Osteocyte (in vitro differentiated cells): Measurements from ENCODE around the gene SRRM5. TPM values are rescaled to one million over a fixed set of nuclear protein-coding genes. Genes with fewer than 3 reads are reported as not detected.

Experiments used
- DNase-seq: peaks from one replicate; pipeline ENCODE4 v3.0.0; 2021; ENCODE audit warnings: mixed read lengths; ENCODE audit not compliant: unreplicated experiment; ENCODE audit errors: extremely low spot score
- H3K27ac Mint-ChIP-seq: one replicate; pipeline ENCODE4 v1.8.0; 2021; ENCODE audit warnings: mild to moderate bottlenecking, mixed read lengths; ENCODE audit not compliant: unreplicated experiment
- H3K27me3 Mint-ChIP-seq: one replicate; pipeline ENCODE4 v1.8.0; 2021; ENCODE audit warnings: mixed read lengths; ENCODE audit not compliant: unreplicated experiment
- H3K36me3 Mint-ChIP-seq: one replicate; pipeline ENCODE4 v1.8.0; 2021; ENCODE audit warnings: mixed read lengths; ENCODE audit not compliant: unreplicated experiment
- H3K4me1 Mint-ChIP-seq: one replicate; pipeline ENCODE4 v1.8.0; 2021; ENCODE audit warnings: mixed read lengths; ENCODE audit not compliant: unreplicated experiment
- H3K4me3 Mint-ChIP-seq: one replicate; pipeline ENCODE4 v1.8.0; 2021; ENCODE audit warnings: mild to moderate bottlenecking, moderate library complexity, mixed read lengths; ENCODE audit not compliant: unreplicated experiment
- H3K9me3 Mint-ChIP-seq: one replicate; pipeline ENCODE4 v1.8.0; 2021; ENCODE audit warnings: mixed read lengths; ENCODE audit not compliant: unreplicated experiment
- total RNA-seq: library from RNA; stranded (reverse); gene quantifications from 2 replicates; pipeline ENCODE4 v1.2.1, GENCODE V29; 2021
- TF ChIP-seq, protein P1 (sequence below): fragments of 200-600 bp; sonication (generic); IDR thresholded peaks from 2 replicates; pipeline ENCODE4 v1.5.0; 2021; ENCODE audit warnings: antibody characterized with exemption, mild to moderate bottlenecking, moderate library complexity

SRRM5 gene
- total RNA-seq, 1 donor from 2014 or later: 0.35 TPM

DNA sequence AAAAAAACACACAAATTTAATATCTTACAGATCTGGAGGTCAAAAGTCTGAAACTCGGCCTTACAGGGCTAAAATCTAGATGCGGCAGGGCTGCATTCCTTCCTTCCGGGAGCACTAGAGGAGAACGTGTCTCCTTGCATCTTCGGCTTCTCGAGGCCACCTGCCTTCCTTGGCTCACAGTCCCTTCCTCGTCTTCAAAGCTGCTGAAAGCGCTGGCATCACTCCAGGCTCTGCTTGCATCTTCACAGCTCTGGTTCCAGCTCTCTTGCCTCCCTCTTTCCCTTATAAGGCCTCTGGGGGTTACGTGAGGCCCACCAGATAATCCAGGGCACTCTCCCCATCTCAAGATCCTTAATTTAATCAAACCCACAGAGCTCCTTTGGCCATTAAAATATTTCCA, 47.1 kb upstream of the SRRM5 start:
- Mint-ChIP-seq H3K4me3 (no peak overlapping the region), H3K27me3 (no peaks in the 10 kb centered on the region), H3K9me3 (no peaks in the 10 kb centered on the region), H3K4me1 (peaks cover 16% of the 10 kb centered on the region), H3K36me3 (peaks cover 9% of the 10 kb centered on the region), H3K27ac (no peak overlapping the region)
- DNase-seq: no peak
- TF ChIP-seq, protein P1, sequence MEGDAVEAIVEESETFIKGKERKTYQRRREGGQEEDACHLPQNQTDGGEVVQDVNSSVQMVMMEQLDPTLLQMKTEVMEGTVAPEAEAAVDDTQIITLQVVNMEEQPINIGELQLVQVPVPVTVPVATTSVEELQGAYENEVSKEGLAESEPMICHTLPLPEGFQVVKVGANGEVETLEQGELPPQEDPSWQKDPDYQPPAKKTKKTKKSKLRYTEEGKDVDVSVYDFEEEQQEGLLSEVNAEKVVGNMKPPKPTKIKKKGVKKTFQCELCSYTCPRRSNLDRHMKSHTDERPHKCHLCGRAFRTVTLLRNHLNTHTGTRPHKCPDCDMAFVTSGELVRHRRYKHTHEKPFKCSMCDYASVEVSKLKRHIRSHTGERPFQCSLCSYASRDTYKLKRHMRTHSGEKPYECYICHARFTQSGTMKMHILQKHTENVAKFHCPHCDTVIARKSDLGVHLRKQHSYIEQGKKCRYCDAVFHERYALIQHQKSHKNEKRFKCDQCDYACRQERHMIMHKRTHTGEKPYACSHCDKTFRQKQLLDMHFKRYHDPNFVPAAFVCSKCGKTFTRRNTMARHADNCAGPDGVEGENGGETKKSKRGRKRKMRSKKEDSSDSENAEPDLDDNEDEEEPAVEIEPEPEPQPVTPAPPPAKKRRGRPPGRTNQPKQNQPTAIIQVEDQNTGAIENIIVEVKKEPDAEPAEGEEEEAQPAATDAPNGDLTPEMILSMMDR: no peak

DNA sequence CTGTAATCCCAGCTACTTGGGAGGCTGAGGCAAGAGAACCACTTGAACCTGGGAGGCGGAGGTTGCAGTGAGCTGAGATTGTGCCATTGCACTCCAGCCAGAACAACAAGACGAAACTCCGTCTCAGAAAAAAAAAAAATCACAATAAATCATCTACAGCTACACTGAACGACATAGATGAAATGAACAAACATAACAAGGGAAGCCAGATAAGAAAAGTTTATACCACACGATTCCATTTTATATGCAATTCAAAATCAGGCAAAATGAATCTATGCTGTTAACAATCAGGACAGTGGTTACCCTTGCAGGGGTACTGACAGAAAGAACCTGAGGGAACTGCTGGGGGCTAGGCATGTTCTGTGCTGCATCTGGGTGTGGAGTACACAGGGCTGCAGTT, 42.2 kb upstream of the SRRM5 start:
- TF ChIP-seq, protein P1: no peak
- no peaks in the 10 kb centered on the region for H3K27me3 Mint-ChIP-seq
- DNase-seq: no peak
- H3K4me3 Mint-ChIP-seq: no peak overlapping the region
- H3K4me1 Mint-ChIP-seq: peaks cover 7% of the 10 kb centered on the region
- H3K9me3 Mint-ChIP-seq: no peaks in the 10 kb centered on the region
- H3K36me3 Mint-ChIP-seq: peaks cover 6% of the 10 kb centered on the region
- H3K27ac Mint-ChIP-seq: no peak overlapping the region

DNA sequence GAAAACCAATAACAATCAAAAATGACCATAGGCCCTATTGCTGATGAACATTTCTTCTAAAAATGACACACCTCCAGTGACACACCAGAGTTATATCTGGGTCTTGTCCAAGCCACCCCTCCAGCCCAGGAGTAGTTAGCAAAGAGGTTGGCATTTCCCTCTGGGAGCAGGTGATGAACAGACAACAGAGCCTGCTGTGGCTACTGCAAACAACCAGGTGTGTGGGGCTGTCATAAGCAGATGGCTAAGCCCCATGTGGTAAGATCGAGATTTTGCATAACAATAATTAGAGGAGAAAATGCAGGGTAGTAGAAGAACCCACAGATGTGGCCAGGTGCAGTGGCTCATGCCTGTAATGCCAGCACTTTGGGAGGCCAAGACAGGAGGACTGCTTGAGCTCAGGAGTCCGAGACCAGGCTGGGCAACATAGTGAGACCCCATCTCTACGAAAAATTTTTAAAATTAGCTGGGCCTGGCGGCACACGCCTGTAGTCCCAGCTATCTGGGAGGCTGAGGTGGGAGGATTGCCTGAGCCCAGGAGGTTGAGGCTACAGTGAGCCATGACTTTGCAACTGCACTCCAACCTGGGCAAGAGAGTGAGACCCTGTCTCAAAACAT, 41.6 kb upstream of the SRRM5 start:
- Mint-ChIP-seq H3K4me1 (peaks cover 14% of the 10 kb centered on the region), H3K27me3 (no peaks in the 10 kb centered on the region), H3K27ac (no peak overlapping the region), H3K36me3 (peaks cover 6% of the 10 kb centered on the region), H3K4me3 (no peak overlapping the region), H3K9me3 (no peaks in the 10 kb centered on the region)
- no peak for DNase-seq
- TF ChIP-seq, protein P1: no peak

- H3K36me3 Mint-ChIP-seq: peaks cover 5% of the 10 kb centered on the region
- H3K27ac Mint-ChIP-seq: no peak overlapping the region
- no peak for DNase-seq
- H3K4me1 Mint-ChIP-seq: peaks cover 18% of the 10 kb centered on the region
- H3K4me3 Mint-ChIP-seq: no peak overlapping the region
- no peaks in the 10 kb centered on the region for H3K27me3 Mint-ChIP-seq
- TF ChIP-seq, protein P1: no peak
- no peaks in the 10 kb centered on the region for H3K9me3 Mint-ChIP-seq
Observed at GRCh38 chr19:43572171-43572588, 39.7 kb upstream of the SRRM5 start.

- peaks cover 5% of the 10 kb centered on the region for H3K36me3 Mint-ChIP-seq
- H3K4me3 Mint-ChIP-seq: peak overlapping the region; percentile 92
- H3K27ac Mint-ChIP-seq: peak overlapping the region; percentile 93
- DNase-seq: no peak
- H3K27me3 Mint-ChIP-seq: no peaks in the 10 kb centered on the region
- H3K4me1 Mint-ChIP-seq: peaks cover 18% of the 10 kb centered on the region
- TF ChIP-seq, protein P1: no peak
- no peaks in the 10 kb centered on the region for H3K9me3 Mint-ChIP-seq
Observed at GRCh38 chr19:43574424-43575155, 37.3 kb upstream of the SRRM5 start.
